CD4-positive, alpha-beta T cell treated with Interleukin-21 for 1 hour (primary cell): ENCODE results near the gene USF2.

Experiments
- DNase-seq: peaks from one replicate; pipeline ENCODE4 v3.0.0-alpha.2; 2020

The USF2 gene

DNA sequence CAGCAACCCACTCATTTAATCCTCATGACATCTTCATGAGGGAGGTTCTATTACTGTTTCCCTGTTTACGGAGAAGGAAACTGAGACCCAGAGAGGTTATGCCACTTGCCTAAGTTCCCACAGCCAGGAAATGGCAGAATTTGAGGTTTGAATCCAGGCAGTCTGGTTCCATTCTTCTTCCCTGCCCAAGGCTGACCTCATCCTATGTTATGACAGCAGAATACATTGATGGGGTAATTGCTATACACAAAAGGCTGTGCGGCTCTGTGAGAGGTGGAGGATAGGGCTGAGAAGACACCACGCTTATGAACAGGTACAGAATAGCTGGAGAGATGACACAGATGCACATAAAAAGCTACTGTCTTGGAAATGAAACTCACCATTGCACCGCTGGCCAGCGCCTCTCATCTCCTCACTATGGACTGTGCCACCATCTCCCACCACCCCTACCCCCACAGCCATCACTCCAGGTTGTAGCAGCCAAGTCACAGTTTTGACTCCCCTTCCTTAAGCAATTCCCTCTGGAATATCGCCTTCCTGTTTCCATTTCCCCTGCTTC lies 34.7 kb downstream of the USF2 start:
- no peak for DNase-seq

DNA sequence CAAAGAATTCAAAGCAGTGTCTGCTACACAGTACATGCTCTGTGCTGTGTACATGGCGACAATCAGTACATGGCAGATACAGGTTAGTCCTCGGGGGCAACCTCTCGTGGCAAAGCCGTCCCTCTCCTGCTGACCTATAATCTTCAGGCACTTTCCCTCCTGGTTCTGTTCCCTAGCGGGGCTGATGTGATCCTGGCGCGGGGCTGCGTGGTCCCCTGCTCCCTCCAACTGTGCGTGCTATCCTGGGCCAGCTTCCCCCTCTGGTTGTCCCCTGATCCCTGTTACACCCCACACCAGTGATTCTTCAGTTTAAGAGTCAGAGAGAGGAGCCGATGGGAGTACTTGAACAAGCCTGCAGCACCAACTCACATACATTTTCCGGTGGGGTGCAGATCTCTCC lies 35.3 kb downstream of the USF2 start:
- no peak for DNase-seq

DNA sequence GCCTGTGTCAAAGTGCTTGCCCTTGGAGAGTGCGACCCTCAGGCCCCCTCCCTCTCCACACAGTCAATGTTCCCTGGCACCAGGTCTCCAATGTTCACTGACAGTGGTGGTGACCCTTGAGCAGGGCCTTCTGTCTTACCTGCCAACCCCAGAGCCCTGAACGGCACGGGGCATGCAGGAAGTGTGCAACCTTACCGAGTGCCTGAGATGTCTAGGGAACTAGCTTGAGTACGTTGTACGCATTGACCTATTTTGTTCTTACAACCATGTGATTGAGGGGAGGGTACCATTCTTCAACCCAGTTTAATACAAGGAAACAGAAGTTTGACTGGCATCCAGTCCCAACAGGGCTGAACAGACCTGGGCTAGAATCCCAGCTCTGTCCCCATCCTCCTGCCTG lies 36.4 kb downstream of the USF2 start:
- DNase-seq: no peak

DNA sequence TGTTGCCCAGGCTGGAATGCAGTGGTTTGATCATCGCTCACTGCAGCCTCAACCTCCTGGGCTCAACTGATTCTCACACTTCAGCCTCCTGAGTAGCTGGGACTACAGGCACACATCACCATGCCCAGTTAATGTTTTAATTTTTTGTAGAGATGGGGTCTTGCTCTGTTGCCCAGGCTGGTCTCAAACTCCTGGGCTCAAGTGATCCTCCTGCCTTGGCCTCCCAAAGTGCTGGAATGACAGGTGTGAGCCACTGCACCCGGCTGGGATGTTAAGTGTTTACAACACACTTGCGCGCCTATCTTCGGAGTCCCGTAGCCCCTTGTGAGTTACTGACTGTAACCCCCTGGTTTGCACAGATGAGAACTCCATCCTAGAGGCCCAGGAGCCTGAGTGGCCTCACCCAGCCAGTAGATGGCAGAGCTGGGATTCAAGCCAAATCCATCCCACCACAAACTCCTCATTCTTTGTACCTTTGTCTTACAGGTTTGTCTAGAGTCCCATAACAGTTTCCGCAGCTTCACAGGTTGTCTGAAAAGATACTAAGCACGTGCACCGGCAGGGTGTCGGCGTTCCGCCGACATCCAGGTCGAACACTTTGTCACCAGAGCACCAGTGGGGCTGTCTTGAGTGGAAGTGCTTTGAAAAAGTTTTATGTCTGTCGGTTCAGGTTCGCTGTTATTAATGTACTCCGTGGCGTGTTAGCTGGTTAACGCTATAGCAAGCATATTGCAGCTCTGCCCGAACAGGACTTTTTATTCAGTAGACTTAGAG lies 37.9 kb downstream of the USF2 start:
- DNase-seq: no peak

DNA sequence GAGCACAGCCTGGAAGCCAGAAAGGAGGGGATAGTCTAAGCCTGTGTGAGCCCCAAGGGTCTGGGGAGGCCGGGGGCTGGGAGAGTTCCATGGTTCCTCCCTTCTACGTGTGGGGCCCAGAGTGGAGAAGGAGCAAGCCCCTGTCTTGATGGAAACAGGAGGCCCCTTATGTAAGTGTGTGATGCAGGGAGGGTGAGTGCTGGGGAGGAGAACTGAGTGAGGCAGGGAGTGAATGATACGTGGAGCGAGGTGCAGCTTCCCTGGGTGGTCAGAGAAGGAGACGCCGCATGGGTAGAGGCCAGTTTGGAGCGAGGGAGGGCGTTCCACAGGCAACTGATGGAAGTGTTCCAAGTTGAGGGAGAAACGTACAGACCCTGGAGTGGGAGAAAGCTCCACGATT lies 39.2 kb downstream of the USF2 start:
- DNase-seq: no peak

DNA sequence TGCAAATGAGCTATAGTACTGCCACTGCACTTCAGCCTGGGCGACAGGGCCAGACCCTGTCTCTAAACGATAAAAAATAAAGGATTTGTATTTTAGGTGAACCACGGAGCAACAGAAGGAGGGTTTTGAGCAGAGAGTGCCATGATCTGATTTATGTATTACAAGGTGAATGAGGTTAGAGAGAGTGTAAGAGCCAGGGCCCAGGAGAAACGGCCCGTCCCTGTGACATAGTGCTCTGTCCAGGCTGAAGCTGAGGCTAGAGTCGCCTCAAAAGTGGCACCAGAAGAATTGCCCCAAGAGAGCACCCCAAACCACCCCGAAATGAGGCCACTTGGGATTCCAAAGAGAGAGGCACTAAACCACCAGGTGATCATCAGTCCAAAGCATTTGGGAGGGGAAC lies 40.1 kb downstream of the USF2 start:
- no peak for DNase-seq

DNA sequence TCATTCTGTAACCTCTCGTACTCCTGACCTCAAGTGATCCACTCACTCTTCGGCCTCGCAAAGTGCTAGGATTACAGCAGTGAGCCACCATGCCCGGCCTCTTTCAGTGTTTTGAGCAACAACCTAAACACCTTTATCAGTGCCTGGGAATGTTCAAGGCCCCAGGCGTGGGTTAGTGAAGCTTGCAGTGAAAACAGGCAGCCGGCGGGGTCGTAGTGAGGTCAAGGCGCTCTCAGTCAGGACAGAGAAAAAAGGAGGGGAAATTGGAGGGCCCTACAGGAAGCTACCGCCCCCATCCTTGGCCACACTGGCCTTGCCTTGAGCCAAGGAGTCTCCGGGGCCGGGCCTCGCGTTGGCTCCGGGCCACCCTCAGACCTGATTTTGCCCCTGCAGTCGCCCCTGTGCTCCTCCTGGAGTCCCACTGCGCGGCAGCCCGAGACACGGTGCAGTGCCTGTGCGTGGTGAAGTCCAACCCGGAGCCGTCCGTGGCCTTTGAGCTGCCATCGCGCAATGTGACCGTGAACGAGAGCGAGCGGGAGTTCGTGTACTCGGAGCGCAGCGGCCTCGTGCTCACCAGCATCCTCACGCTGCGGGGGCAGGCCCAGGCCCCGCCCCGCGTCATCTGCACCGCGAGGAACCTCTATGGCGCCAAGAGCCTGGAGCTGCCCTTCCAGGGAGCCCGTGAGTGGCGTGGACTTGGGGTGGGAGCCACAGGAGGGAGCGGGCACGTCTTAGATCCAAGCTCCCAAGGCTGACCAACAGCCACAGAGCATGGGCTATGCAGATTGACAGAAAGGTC lies 40.9 kb downstream of the USF2 start:
- DNase-seq: no peak

DNA sequence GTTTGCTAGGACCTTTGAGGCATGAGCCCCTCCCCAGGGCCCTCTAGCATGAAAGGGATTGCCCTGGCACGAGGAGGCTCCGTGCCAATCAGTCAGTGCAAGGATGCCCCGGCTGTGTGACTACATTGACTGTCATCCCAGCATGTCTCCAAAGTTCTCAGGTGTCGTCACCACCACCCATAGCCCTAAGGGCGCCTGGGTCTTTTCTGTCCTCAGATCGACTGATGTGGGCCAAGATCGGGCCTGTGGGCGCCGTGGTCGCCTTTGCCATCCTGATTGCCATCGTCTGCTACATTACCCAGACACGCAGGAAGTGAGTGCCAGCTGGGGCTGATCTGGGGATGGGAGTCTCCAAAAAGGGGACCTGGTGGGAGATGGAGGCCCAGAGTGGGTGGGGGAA lies 41.6 kb downstream of the USF2 start:
- no peak for DNase-seq

DNA sequence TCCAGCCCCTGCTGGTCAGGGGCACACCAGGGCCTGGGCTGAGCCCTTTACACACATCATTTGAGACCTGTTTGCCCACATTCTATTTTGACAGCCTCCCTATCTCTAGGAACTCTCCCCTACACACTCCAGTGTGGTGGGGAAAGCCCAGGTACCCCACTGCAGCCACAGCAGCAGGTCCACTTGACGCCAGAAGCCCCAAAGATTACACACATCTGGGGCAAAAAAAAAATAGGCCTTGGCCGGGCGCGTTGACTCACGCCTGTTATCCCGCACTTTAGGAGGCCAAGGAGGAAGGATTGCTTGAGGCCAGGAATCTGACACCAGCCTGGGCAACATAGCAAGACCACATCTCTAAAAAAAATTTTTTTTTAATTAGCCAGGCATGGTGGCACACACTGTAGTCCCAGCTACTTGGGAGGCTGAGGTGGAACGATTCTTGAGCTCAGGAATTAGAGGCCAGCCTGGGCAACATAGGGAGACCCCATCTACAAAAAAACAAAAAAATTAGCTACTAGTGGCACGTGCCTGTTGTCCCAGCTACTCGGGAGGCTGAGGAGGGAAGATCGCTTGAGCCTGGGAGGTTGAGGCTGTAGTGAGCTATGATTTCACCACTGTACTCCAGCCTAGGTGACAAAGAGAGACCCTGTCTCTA lies 42.2 kb downstream of the USF2 start:
- no peak for DNase-seq

DNA sequence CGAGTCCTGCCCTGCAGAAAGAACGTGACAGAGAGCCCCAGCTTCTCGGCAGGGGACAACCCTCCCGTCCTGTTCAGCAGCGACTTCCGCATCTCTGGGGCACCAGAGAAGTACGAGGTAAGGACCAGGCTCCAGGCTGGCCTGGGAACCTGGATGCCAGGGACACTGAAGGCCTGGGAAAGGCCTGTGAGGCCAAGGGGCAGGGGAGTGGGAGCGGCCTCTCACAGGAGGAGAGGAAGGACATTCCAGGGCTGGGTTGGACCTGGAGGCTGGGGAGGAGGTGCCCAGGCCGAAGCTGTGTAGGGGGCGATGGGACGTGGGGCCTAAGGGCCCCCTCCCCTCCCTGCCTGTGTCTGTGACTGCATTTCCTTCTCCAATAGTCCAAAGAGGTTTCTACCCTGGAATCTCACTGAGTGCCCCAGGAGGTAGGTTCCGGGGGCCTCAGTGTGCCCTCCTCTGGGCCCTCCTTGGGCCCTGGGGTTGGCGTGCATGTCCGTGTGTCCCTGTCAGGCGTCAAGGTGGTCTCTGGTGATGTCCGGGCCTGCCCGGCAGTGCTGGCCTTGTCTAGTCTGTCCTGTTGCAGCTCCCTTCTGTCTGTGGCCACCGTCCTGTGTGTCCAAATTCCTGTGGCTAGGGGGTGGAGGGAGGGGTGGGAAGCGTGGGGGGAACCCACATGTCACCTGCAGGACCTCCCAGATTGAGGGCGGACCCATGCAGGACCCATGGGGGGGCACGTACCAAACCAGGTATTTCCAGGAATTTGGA lies 43.3 kb downstream of the USF2 start:
- no peak for DNase-seq

DNA sequence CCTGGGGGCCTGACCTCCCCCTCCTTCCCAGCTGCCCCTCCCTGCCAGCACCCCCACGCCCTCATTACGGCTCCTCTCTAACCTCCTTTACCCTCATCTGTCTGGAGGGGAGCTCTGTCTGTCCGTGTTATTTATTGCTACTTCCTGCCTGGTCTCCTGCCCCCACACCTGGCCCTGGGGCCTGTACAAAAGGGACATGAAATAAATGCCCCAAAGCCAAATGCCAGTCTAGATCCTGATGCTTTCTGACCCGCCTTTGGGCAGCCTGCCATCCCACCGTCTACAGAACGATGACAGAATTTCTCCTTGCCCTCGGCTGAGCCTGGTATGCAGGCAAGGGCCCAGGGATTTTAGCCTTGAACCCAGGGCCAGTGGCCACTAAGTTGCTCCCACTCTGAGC lies 44.8 kb downstream of the USF2 start:
- DNase-seq: no peak

DNA sequence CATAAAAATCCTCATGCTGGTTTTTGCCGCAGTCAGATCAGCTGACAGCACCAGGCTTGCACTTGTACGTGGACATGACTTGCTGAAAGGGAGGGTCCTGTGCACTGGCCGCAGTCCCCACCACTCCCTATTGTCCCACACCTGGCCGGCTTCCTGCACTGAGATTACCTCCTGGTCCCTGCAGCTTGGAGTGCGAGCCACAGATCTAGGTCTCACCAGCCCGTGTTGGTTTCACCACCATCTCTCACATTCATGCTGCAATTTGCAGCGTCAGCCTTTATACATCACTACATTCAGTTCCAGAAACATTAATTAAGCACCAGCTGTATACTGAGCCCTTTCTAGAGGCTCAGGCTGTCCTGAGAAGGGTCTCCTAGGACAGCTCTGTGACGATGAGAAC lies 45.3 kb downstream of the USF2 start:
- no peak for DNase-seq

DNA sequence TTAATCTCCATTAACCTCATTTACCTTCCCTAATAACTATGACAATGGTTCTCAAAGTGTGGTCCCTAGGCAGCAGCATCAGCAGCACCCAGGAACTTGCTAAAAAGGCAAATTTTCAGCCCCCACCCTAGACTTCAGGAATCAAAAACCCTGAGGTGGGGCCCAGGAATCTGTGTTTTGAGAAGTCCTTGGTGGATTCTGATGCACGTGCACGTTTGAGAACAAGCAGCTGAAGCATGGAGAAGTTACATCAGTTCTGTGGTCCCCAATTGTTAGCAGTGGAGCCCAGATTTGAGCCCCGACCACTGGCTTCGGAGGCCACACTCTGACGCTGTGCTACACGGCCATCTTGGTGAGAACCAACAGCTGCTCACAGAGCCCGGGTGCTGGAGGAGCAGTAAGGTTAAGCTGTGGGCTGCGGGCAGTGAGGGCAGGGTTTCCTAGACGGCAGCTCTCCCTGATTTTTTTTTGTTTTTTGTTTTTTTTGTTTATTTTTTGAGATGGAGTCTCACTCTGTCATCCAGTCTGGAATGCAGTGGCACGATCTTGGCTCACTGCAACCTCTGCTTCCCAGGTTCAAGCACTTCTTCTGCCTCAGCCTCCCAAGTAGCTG lies 46.2 kb downstream of the USF2 start:
- no peak for DNase-seq

DNA sequence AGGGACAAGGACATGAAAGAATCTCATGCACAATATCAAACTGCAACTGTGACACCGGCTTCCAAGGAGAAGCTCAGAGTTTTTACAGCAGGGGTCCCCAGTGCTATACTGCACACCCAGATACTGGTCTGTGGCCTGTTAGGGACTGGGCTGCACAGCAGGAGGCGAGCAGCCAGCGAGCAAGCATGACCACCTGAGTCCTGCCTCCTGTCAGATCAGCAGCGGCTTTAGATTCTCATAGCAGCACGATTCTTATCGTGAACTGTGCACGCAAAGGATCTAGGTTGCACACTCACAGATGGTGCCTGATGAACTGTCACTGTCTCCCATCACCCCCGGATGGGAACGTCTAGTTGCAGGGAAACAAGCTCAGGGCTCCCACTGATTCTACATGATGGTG lies 47.1 kb downstream of the USF2 start:
- no peak for DNase-seq

DNA sequence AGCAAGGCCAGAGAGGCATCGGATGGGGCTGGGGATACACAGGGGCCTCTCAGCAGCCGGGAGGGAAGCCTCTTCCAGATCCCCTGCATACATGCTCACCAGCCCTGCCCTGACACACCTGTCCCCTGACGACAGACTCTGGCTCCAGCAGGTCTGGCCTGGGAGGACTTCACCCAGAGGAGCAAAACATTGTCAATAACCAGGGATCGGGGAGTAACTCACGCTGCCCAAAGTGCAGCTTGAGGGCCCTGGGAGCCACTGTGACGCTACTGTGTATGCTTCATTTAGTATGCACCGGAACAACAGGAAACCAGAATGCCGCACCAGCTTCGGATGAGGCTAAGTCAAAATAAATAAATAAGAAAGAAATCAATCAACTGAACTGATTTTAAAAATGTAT lies 47.8 kb downstream of the USF2 start:
- no peak for DNase-seq

DNA sequence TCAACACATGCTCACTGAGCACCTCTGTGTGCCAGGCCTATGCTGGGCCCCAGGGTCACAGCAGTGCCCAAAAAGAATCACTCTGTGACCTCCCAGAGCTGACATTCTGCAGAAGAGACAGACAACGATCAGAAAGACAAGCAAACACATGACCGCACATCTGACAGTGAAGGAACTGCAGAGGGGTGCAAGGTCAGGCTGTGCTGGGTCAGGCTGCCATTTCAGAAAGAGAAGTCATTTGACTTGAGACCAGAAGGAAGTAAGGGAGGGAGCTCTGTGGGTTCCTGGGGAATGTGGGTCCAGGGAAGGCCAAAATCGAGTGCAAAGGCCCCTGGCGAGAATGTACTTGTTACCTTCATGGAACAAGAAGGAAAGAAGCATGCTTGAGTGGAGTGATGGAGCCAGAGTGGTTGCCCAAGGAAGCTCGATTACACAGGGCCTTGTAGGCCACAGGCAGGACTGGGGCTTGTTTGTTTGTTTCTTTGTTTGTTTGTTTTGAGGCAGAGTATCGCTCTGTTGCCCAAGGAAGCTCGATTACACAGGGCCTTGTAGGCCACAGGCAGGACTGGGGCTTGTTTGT lies 48.8 kb downstream of the USF2 start:
- no peak for DNase-seq

DNA sequence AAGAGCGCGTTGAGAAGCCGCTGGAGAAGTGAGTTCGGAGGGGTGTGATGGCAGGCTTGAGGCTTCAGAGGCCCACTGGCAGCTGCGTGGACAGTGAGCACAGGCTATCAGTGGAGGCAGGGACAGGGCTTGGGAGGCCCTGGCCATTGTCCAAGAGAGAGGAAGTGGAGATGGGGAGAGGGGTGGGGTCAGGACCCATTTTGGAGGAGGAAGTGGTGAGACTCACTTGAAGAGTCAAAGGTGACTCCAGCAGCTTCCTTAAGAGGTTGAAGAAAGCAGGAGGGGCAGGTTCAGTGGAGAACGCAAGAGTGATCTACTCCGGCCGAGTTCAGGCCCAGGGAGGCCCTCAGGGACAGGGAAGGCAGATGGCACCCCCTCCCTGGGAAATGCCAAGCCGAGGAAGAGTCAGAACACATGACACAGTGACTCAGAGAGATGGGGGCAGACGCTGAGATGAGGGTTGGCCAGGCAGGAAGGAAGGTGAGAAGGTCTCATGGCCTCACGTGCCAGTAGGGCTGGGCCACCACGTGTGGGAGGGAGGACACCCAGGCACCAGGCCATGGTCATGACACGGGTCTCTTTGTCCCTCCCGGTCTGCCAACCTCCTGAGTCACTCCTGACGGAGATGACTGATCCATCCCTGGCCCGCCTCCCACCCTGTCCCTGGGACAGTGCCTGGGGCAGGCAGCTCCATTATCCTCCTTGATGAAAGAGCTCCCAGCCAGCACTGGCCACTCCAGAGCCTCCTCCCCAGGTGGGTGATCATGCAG lies 50.1 kb downstream of the USF2 start:
- no peak for DNase-seq

DNA sequence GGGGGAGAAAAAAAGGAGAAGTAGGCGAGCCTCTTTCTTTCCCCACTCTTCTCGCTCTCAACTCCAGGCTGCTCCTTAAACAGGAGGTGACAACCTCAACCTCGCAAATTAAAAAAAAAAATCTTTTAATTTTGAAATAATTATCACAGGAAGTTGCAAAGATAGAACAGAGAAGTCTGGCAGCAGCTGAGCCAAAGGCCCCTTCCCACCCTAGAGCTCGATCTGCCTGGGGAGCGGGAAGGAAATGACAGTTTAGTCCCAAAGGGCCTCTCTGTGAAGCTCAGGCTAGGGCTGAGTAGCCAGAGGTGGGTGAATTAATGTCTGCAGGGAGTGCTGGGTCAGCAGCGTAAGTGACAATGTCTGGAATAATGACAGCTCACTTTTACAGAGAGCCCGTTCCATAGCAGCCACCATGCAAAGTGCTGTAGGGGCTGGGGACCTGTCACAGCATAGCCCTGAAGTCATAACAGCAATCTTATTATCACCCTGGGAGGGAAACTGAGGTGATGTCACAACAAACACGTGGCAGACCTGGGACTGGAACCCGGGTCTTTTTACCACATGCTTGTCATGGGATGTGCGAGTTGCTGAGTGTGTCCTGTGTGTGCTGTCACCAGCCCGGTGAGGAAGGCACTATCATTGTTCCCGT lies 51.4 kb downstream of the USF2 start:
- no peak for DNase-seq

DNA sequence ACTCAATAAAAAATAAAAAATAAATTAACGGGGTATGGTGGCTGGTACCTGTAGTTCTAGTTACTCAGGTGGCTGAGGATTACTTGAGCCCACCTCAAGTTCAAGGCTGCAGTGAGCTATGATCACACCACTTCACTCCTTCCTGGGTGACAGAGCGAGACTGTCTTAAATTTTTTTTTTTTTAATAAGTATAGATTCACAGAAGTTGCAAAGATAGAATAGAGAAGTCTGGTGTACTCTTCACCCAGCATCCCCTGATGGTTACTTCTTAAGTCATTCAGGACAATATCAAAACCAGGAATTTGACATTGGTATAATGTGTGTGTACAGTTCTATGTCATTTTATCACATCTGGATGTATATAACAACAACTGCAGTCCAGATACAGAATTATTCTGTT lies 52.5 kb downstream of the USF2 start:
- no peak for DNase-seq

DNA sequence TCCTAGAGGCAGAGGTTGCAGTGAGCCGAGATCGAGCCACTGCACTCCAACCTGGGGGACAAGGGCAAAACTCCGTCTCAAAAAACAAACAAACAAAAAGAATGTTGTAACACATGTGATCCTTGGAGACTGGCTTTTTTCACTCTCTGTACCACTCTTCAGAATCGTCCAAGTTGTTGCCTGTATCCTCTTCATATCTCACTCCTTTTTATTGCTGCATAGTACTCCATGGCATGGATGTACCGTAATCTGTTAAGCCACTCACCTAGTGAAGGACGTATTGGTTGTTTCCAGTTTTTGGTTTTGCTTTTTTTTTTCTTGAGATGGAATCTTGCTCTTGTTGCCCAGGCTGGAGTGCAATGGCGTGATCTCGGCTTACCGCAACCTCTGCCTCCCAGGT lies 53.3 kb downstream of the USF2 start:
- DNase-seq: no peak

DNA sequence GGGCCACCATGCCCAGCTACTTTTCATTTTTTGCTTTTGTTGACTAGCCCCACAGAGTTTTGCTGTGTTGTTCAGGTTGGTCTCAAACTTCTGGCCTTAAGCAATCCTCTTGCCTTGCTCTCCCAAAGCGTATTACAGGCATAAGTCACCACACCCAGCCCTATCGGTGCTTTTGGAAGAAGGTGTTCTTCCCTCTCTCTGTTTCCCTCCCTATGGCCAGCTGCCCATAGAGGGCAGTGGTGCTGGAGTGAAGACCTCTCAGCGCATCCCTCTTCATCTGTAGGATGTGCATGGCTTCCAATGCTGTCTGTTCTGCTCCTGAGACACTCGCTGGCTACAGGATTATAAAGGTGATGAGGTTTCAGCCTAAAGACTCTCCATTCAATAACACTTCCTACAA lies 58.9 kb downstream of the USF2 start:
- no peak for DNase-seq
